GM21515 (cell line): ENCODE data around the gene KRT12.
A peak's percentile ranks its signal among the peaks of the same experiment; 100 is the strongest.
"Not testable (repeated sequence)": the region's sequence is repeated elsewhere in the genome, so short reads cannot be mapped to it uniquely, and the experiment has no call there.

Source experiments
- ATAC-seq: cut with Tn5 transposase; IDR thresholded peaks from one replicate; pipeline ENCODE4 v1.9.1; 2021; ENCODE audit not compliant: unreplicated experiment

The KRT12 gene

GRCh38 chr17:40818733-40819527 is 48.1 kb downstream of the KRT12 start:
- ATAC-seq: peak; percentile 86

GRCh38 chr17:40818343-40818732 is 48.7 kb downstream of the KRT12 start:
- no peak for ATAC-seq

DNA sequence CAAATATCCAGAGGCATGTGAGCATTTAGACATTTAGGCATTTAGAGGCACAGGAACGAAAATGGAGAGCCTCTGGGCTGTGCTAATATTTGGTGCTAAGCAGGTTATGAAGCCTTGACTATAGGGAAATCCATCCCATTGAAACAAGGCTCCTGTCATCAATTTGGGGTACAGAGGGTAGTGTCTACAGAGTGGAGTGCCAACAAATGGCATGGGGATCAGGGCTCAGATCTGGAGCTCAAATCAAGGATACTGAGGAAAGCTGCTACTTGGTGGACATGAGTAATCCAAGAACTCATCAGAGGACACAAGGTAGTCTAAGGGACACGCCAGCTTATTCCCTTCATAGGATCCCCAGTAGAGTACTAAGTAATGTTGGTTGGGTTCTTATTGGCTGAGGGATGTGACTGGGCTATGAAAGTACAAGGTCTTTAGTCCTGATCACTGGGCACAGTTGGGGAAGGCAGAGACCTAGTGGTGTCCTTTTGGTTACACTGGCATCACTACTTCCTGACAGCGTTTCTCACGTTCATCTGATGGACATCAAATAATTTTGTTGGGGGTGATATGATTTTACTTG is 49.8 kb downstream of the KRT12 start:
- ATAC-seq: no peak

DNA sequence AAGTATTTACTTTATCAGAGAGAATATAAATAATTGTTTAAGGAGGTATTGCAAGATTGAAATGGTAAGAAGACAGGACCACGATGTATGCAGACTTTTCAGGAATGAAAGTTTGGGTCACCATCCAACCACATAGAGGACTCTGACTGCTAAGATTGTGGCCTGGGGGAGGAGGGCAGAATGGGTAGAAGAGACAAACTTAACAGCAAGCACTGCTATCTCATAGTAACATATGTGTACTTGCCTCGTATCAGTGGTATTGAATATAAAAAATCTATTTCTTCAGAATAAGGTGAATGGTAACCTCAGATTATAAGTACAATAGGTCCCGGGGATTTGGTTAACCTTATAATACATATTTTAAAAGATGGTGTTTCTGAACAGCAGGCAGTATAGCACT is 50.5 kb downstream of the KRT12 start:
- no peak for ATAC-seq

GRCh38 chr17:40815381-40815780 is 51.6 kb downstream of the KRT12 start:
- ATAC-seq: no peak

- ATAC-seq: not testable (repeated sequence)
Measured at GRCh38 chr17:40814657-40815056, 52.4 kb downstream of the KRT12 start.

GRCh38 chr17:40813804-40814203 is 53.2 kb downstream of the KRT12 start:
- ATAC-seq: no peak

- no peak for ATAC-seq
Measured at GRCh38 chr17:40812639-40813038, 54.4 kb downstream of the KRT12 start.
